Hepatocyte (in vitro differentiated cells): ENCODE results near the gene KNDC1. TPM values are rescaled to one million over a fixed set of nuclear protein-coding genes. Genes with fewer than 3 reads are reported as not detected.

ENCODE experiments used
- DNase-seq: peaks from one replicate; pipeline ENCODE4 v3.0.0-alpha.2; 2016; ENCODE audit warnings: low spot score
- H2AFZ ChIP-seq: fragments of 200-600 bp; sonication (generic); 2 replicates; pipeline ENCODE4 v1.6.0; 2016; ENCODE audit warnings: antibody characterized with exemption, mild to moderate bottlenecking
- H3K27ac ChIP-seq: fragments of 200-600 bp; sonication (generic); 2 replicates; pipeline ENCODE4 v1.5.1; 2016; ENCODE audit warnings: mild to moderate bottlenecking
- H3K27me3 ChIP-seq: fragments of 200-600 bp; sonication (generic); 2 replicates; pipeline ENCODE4 v1.6.1; 2016
- H3K36me3 ChIP-seq: fragments of 200-600 bp; sonication (generic); replicated peaks from 2 replicates; pipeline ENCODE4 v1.5.1; 2016; ENCODE audit warnings: low read depth; ENCODE audit not compliant: insufficient read depth
- H3K4me1 ChIP-seq: fragments of 200-600 bp; sonication (generic); 2 replicates; pipeline ENCODE4 v1.5.1; 2016; ENCODE audit warnings: mild to moderate bottlenecking, moderate library complexity; ENCODE audit not compliant: insufficient read depth
- H3K4me2 ChIP-seq: fragments of 200-600 bp; sonication (generic); 2 replicates; pipeline ENCODE4 v1.6.0; 2016
- H3K4me3 ChIP-seq: fragments of 200-600 bp; sonication (generic); 2 replicates; pipeline ENCODE4 v1.5.1; 2016; ENCODE audit warnings: mild to moderate bottlenecking
- H3K79me2 ChIP-seq: fragments of 200-600 bp; sonication (generic); 2 replicates; pipeline ENCODE4 v1.6.0; 2017; ENCODE audit warnings: mild to moderate bottlenecking
- H3K9me2 ChIP-seq: fragments of 200-600 bp; sonication (generic); replicated peaks from 2 replicates; pipeline ENCODE4 v1.6.0; 2017; ENCODE audit warnings: mild to moderate bottlenecking; ENCODE audit not compliant: insufficient read depth
- H3K9me3 ChIP-seq: fragments of 200-600 bp; sonication (generic); 2 replicates; pipeline ENCODE4 v1.5.1; 2016; ENCODE audit warnings: low read depth, mild to moderate bottlenecking
- H4K20me1 ChIP-seq: fragments of 200-600 bp; sonication (generic); 2 replicates; pipeline ENCODE4 v1.6.0; 2016; ENCODE audit warnings: mild to moderate bottlenecking; ENCODE audit not compliant: insufficient read depth, poor library complexity, severe bottlenecking
- CTCF ChIP-seq: fragments of 200-600 bp; sonication (generic); IDR thresholded peaks from 2 replicates; pipeline ENCODE4 v1.5.1; 2016; ENCODE audit warnings: antibody characterized with exemption, mild to moderate bottlenecking; ENCODE audit not compliant: poor library complexity
- EZH2 ChIP-seq: fragments of 200-600 bp; sonication (generic); IDR thresholded peaks from 2 replicates; pipeline ENCODE4 v1.6.1; 2016; ENCODE audit warnings: antibody characterized with exemption, mild to moderate bottlenecking, borderline replicate concordance
- EZH2phosphoT487 ChIP-seq: fragments of 200-600 bp; sonication (generic); IDR thresholded peaks from one replicate; pipeline ENCODE4 v1.6.1; 2018; ENCODE audit warnings: antibody characterized with exemption, mild to moderate bottlenecking, low read depth, moderate library complexity; ENCODE audit not compliant: unreplicated experiment, severe bottlenecking
- WGBS: methylation state at CpG from one replicate; pipeline ENCODE4 v1.1.6; 2016; ENCODE audit warnings: low lambda C conversion rate; ENCODE audit errors: missing lambda C conversion rate; 5-methylcytosine and 5-hydroxymethylcytosine counted together
- polyA plus RNA-seq: library from polyadenylated mRNA; unstranded; fragments of >200 nt; fragmentation: Nextera tagmentation; extraction: Ambion mirVana; gene quantifications from 2 replicates; pipeline ENCODE4 v1.2.1, GENCODE V29; 2016
- total RNA-seq: library from RNA; depleted of rRNA; stranded (reverse); fragments of >200 nt; gene quantifications from 2 replicates; pipeline ENCODE4 v1.2.3, GENCODE V29; 2014

Gene KNDC1
- total and polyA plus RNA-seq, 2 experiments from 2014 or later, result 3.8 to 4.3 TPM

GRCh38 chr10:133206356-133207040 is 46.5 kb downstream of the KNDC1 start:
- DNase-seq, result no peak
- no peaks in the 10 kb centered on the region for H3K27me3 ChIP-seq
- no peaks in the 10 kb centered on the region for H3K4me1 ChIP-seq
- TF ChIP-seq CTCF, result no peak
- no peak for TF ChIP-seq EZH2phosphoT487
- no peak for TF ChIP-seq EZH2
- H4K20me1 ChIP-seq, result no peaks in the 10 kb centered on the region
- no peaks in the 10 kb centered on the region for H3K79me2 ChIP-seq
- H2AFZ ChIP-seq, result no peak overlapping the region
- WGBS, result 90% methylated on average over 17 of the region's 17 CpGs
- no peaks in the 10 kb centered on the region for H3K9me2 ChIP-seq
- no peak overlapping the region for H3K4me2 ChIP-seq
- no peaks in the 10 kb centered on the region for H3K9me3 ChIP-seq
- H3K36me3 ChIP-seq, result no peaks in the 10 kb centered on the region
- H3K27ac ChIP-seq, result no peak overlapping the region
- H3K4me3 ChIP-seq, result no peak overlapping the region

- Histone ChIP-seq H3K9me2 (no peaks in the 10 kb centered on the region), H3K4me1 (no peaks in the 10 kb centered on the region), H3K9me3 (no peaks in the 10 kb centered on the region), H3K4me2 (no peak overlapping the region), H3K4me3 (no peak overlapping the region), H2AFZ (no peak overlapping the region), H3K27ac (no peak overlapping the region), H3K79me2 (no peaks in the 10 kb centered on the region), H4K20me1 (no peaks in the 10 kb centered on the region), H3K36me3 (no peaks in the 10 kb centered on the region), H3K27me3 (no peaks in the 10 kb centered on the region)
- TF ChIP-seq EZH2phosphoT487 (no peak), CTCF (no peak), EZH2 (no peak)
- 94% methylated on average over 34 of the region's 36 CpGs for WGBS
- DNase-seq, result no peak
Observed at GRCh38 chr10:133207041-133207600, 47.1 kb downstream of the KNDC1 start.

- H3K9me2 ChIP-seq, result no peaks in the 10 kb centered on the region
- H3K9me3 ChIP-seq, result no peaks in the 10 kb centered on the region
- TF ChIP-seq EZH2, result no peak
- no peak for TF ChIP-seq CTCF
- no peak for TF ChIP-seq EZH2phosphoT487
- H2AFZ ChIP-seq, result no peak overlapping the region
- no peak for DNase-seq
- no peaks in the 10 kb centered on the region for H3K4me1 ChIP-seq
- no peaks in the 10 kb centered on the region for H3K27me3 ChIP-seq
- H3K4me3 ChIP-seq, result no peak overlapping the region
- no peaks in the 10 kb centered on the region for H3K36me3 ChIP-seq
- no peaks in the 10 kb centered on the region for H4K20me1 ChIP-seq
- no peaks in the 10 kb centered on the region for H3K79me2 ChIP-seq
- no peak overlapping the region for H3K27ac ChIP-seq
- 87% methylated on average over 17 of the region's 17 CpGs for WGBS
- H3K4me2 ChIP-seq, result no peak overlapping the region
Observed at GRCh38 chr10:133207627-133208026, 47.6 kb downstream of the KNDC1 start.
